ENCODE measurements around the gene SCARB1. TPM values are rescaled to one million over a fixed set of nuclear protein-coding genes. Genes with fewer than 3 reads are reported as not detected.
A peak's percentile ranks its signal among the peaks of the same experiment; 100 is the strongest.

The SCARB1 gene
- total and polyA plus RNA-seq, 2 of the 13 experiments (the other 11 are each of a cell fraction or from before 2014, with no cell fraction given): 63.4 to 160 TPM

- no peak for TF ChIP-seq ZXDC (CRISPR knock-in tag; IDR thresholded peaks at IDR 0.05)
- TF ChIP-seq ZNF546 (CRISPR knock-in tag; conservative IDR thresholded peaks at IDR 0.05): no peak
- no peak; the same call in 1 of the 2 replicates for TF ChIP-seq AHDC1 (CRISPR knock-in tag; IDR thresholded peaks at IDR 0.05; ENCODE audit: borderline replicate concordance)
- TF ChIP-seq ZNF558 (CRISPR knock-in tag; IDR thresholded peaks at IDR 0.05; ENCODE audit: borderline replicate concordance): no peak
- peak; percentile 53; the same call in 1 of the 2 replicates for TF ChIP-seq MAX (IDR thresholded peaks at IDR 0.05)
- TF ChIP-seq HBP1 (CRISPR knock-in tag; IDR thresholded peaks at IDR 0.05; ENCODE audit: low read depth): no peak; the same call in 1 of the 2 replicates
- TF ChIP-seq ZNF672 (CRISPR knock-in tag; IDR thresholded peaks at IDR 0.05): no peak
- no peak for TF ChIP-seq LBX2 (CRISPR knock-in tag; IDR thresholded peaks at IDR 0.05; ENCODE audit: borderline replicate concordance)
- no peak for TF ChIP-seq EHMT2 (IDR thresholded peaks at IDR 0.05; ENCODE audit: borderline replicate concordance, low read depth, low read length)
- TF ChIP-seq ZNF678 (CRISPR knock-in tag; IDR thresholded peaks at IDR 0.05): no peak
- no peak for TF ChIP-seq ZFP41 (CRISPR knock-in tag; IDR thresholded peaks at IDR 0.05; ENCODE audit: borderline replicate concordance)
- TF ChIP-seq MAFK (conservative IDR thresholded peaks at IDR 0.05 in 1 of 2, IDR thresholded peaks at IDR 0.05 in 1 of 2; ENCODE audit: low read length in 2 of 2): peak in 1 of 2 experiments; percentile 52; a peak in 3 of 4 replicates
- no peak for TF ChIP-seq ZSCAN5A (CRISPR knock-in tag; IDR thresholded peaks at IDR 0.05; ENCODE audit: borderline replicate concordance)
- TF ChIP-seq ISL2 (CRISPR knock-in tag; IDR thresholded peaks at IDR 0.05): peak; percentile 17; the same call in 1 of the 2 replicates
- no peak; the same call in 1 of the 2 replicates for TF ChIP-seq CHD4 (IDR thresholded peaks at IDR 0.05; ENCODE audit: borderline replicate concordance, low read length)
- no peak for TF ChIP-seq PHF8 (CRISPR knock-in tag; IDR thresholded peaks at IDR 0.05)
Measured at GRCh38 chr12:124884587-124885438, 21.1 kb upstream of the SCARB1 start (continued).
